Eye (tissue), 1 donor: ENCODE measurements around the gene COMMD7.

ENCODE experiments used
- DNase-seq: peaks from one replicate; pipeline ENCODE4 v3.0.0-alpha.2; 2015

The COMMD7 gene

GRCh38 chr20:32743237-32744112 is at the start of gene COMMD7:
COMMD7 (minus strand) TSS chr20:32743467; CDS start chr20:32743391, 76 bp downstream.
- peak; percentile 80 for DNase-seq

- DNase-seq = no peak
Measured at GRCh38 chr20:32792731-32793458, 49.6 kb upstream of the COMMD7 start.

- DNase-seq = peak; percentile 80
Measured at GRCh38 chr20:32792316-32792715, 49.0 kb upstream of the COMMD7 start.

- no peak for DNase-seq
Measured at GRCh38 chr20:32790751-32791057, 47.4 kb upstream of the COMMD7 start.

GRCh38 chr20:32789896-32790750 is 46.9 kb upstream of the COMMD7 start:
- peak; percentile 87 for DNase-seq

GRCh38 chr20:32787168-32787567 is 43.9 kb upstream of the COMMD7 start:
- DNase-seq = no peak

- no peak for DNase-seq
Measured at GRCh38 chr20:32786059-32786760, 42.9 kb upstream of the COMMD7 start.

GRCh38 chr20:32784369-32785080 is 41.3 kb upstream of the COMMD7 start:
- DNase-seq = no peak

GRCh38 chr20:32780749-32781655 is 37.7 kb upstream of the COMMD7 start:
- peak; percentile 68 for DNase-seq

- no peak for DNase-seq
Measured at GRCh38 chr20:32780278-32780677, 37.0 kb upstream of the COMMD7 start.

- DNase-seq = peak; percentile 96
Measured at GRCh38 chr20:32779500-32780211, 36.4 kb upstream of the COMMD7 start.

- peak; percentile 17 for DNase-seq
Measured at GRCh38 chr20:32777177-32777956, 34.1 kb upstream of the COMMD7 start.

- peak; percentile 86 for DNase-seq
Measured at GRCh38 chr20:32775336-32775991, 32.2 kb upstream of the COMMD7 start.

GRCh38 chr20:32773855-32774254 is 30.6 kb upstream of the COMMD7 start:
- DNase-seq = no peak

- DNase-seq = no peak
Measured at GRCh38 chr20:32773223-32773622, 30.0 kb upstream of the COMMD7 start.

- DNase-seq = no peak
Measured at GRCh38 chr20:32772046-32772445, 28.8 kb upstream of the COMMD7 start.

- DNase-seq = no peak
Measured at GRCh38 chr20:32767418-32768198, 24.3 kb upstream of the COMMD7 start.
